SK-N-MC (cell line): ENCODE results near the gene ITGA1.

Experiments used
- EZH2 ChIP-seq: fragments of 200-600 bp; sonication (generic); IDR thresholded peaks from one replicate; pipeline ENCODE4 v1.6.1; 2017; ENCODE audit warnings: antibody characterized with exemption
- POLR2AphosphoS5 ChIP-seq: IDR thresholded peaks from 2 replicates; pipeline ENCODE4 v1.6.1; 2012; ENCODE audit warnings: mild to moderate bottlenecking, low read depth, low read length, borderline replicate concordance

DNA sequence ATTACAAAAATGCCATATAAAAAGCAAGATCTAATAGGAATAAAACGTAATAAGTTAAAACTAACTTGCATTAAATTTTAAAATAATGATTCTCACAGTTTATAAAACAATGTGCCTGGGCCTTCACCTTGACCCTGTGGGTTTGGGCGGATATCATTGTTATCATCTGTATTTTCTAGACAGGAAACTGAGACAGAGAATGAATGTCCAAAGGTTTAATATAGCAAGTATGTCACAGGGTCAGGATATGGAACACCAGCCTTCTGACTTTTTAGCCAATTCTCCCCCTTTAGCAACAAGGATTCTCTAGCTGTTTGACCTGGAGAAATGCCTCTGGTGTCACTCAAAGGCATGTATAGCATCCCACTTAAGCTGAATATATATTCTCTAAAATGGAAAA is 67.2 kb downstream of the ITGA1 start:
- no peak for TF ChIP-seq POLR2AphosphoS5
- no peak for TF ChIP-seq EZH2
